Dermis blood vessel endothelial cell (primary cell): ENCODE measurements around the gene SORL1. TPM values are rescaled to one million over a fixed set of nuclear protein-coding genes. Genes with fewer than 3 reads are reported as not detected.
"Not testable (repeated sequence)": the region's sequence is repeated elsewhere in the genome, so short reads cannot be mapped to it uniquely, and the experiment has no call there.

ENCODE experiments used
- DNase-seq: peaks from one replicate; pipeline ENCODE4 v3.0.0; 2010
- total RNA-seq: library from RNA; depleted of rRNA; stranded (reverse); fragments of >200 nt; gene quantifications from 2 replicates; pipeline ENCODE4 v1.2.3, GENCODE V29; 2014

The SORL1 gene
- total RNA-seq, 1 donor from 2014 or later: 0.17 TPM

DNA sequence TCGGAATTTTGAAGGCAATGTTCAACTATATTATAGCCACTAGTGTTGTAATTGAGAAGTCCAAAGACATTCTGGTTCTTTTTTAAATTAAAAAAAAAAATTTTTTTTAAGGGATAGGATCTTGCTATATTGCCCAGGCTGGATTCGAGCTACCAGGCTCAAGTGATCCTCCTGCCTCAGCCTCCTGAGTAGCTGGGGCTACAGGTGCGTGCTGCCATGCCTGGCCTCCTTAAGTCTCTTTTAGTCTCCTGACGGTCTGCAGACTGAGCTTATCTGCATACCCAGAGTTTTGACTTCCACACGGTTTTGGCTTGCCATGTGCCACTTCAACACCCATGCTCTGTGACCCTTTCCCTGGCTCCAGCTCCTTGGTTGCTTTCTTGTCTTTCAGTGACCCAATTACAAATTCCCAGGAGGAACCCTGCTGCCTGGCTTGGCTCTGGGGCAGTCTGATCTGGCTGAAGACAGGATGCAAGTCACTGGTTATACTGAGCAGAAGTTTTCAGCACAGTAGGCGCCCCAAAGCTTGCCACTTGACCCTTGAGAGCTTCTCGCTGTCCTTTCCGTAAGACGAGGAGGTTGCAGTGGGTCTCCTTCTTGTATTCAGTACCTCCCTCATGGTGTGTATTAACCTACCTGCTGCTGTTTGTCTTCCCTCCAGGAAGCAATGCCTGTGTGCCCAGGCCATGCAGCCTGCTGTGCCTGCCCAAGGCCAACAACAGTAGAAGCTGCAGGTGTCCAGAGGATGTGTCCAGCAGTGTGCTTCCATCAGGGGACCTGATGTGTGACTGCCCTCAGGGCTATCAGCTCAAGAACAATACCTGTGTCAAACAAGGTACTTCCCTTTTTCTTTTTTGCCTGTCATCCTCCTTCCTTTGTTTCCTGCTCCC is 114.4 kb downstream of the SORL1 start:
- DNase-seq: no peak

DNA sequence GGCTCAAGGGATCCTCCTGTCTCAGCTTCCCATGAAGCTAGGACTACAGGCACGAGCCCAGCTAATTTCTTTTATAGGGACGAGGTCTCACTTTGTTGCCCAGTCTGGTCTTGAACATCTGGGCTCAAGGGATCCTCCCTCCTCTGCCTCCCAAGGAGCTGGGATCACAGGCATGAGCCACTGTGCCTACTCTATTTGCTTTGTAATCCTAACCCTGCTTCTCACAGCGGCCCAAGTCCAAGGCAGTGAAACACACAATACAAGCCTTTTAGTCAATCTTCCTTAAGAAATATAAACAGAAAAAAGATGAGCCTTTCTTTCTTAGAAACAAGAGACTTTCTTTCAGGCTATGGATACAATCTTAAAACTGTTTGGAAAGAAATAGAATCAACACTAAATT is 115.9 kb downstream of the SORL1 start:
- DNase-seq: no peak

GRCh38 chr11:121569332-121570299 is 117.5 kb downstream of the SORL1 start:
- not testable (repeated sequence) for DNase-seq

GRCh38 chr11:121570453-121570852 is 118.3 kb downstream of the SORL1 start:
- no peak for DNase-seq

- DNase-seq: no peak
Observed at GRCh38 chr11:121571506-121571905, 119.4 kb downstream of the SORL1 start.

DNA sequence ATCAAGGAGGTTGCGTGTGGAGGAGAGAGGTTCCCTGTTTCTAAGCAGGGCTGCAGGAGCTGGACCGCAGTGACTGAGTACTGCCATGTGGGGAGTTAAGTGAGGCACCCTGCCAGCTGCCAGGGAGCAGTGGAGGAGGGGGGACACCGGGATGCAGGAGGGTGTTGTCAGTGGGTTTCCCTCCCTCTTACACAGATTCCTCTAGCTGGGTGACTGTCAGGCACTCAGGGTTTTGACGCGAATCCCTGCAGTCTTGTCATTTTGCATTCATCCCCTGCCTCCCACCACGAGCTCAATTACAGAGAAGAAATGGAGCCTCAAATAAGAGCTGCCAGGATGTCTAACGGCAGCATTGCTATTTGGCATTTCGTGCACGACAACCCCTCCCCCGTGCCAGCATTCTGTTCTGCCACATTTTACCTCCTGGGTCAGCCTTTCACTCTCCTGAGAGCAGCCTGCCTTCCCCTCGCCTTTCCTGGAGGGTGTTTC is 120.5 kb downstream of the SORL1 start:
- no peak for DNase-seq

DNA sequence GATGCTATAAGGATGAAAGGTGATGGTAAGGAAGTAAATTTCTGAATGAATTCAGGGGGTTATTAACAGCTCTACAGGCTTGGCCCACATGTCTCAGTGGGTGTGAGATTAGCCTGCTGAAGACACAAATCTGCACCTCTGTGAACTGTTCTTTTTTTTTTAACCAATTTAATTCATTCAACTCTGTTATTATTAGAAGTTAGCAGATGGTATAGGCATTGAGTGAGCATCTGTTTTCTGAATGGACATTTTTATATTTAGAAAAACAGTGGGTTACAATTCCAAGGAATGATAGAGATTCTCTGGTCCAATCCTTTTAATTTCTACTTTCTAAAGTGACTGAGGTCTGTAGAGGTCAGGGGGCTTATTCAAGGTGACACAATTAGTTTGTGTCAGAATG is 122.7 kb downstream of the SORL1 start:
- no peak for DNase-seq

DNA sequence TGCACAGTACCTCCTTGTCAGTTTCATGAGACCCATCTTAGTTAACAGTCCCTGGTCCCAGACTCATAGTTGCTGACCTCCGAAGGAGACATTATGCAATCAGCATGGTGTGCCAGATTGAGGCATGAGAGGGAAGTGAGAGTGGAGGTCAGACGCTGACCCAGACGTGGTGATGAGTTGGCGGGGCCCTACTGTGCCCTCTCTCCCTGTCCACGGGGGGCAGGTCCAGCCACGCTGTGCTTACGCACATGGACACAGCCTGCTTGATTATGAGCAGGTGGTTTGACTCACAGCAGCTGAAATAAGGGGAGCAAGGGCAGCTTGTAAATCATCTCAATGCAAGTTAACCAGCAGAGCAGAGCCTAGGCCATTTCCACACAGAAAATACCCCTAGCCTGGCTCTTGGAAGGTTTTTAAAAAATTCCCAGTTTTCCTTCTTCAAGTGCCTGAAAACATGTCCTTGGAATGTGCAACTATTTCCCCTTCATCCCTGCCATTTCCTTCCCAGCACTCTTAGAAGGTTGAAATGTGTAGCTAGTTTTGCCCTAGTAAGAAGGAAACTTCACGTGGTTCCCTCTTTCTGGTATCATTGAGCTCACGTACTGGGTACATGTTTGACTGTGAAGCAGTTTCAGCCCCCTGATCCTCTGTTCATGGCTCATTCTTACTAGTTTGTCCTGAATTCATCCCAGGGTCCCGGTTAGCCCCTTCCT is 123.3 kb downstream of the SORL1 start:
- DNase-seq: no peak

GRCh38 chr11:121575963-121576290 is 123.8 kb downstream of the SORL1 start:
- DNase-seq: no peak

DNA sequence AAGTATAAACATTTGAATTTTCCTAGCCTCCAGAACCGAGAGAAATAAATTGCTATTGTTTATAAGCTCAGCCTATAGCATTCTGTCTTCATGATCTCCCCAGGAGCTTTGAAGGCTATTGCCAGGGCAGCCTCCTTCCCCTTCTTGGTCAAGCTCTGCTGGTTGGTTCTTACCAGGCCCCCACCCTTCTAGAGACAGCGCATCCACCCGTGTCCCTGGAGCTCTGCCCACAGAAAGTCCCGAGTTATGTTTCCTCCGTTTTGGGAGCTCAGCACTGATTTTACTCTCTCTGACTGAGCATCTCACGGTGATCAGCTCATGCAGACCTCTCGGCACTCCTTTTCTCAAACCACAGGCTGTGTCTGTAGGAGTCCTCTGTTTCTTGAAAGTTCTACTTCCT is 124.4 kb downstream of the SORL1 start:
- no peak for DNase-seq

DNA sequence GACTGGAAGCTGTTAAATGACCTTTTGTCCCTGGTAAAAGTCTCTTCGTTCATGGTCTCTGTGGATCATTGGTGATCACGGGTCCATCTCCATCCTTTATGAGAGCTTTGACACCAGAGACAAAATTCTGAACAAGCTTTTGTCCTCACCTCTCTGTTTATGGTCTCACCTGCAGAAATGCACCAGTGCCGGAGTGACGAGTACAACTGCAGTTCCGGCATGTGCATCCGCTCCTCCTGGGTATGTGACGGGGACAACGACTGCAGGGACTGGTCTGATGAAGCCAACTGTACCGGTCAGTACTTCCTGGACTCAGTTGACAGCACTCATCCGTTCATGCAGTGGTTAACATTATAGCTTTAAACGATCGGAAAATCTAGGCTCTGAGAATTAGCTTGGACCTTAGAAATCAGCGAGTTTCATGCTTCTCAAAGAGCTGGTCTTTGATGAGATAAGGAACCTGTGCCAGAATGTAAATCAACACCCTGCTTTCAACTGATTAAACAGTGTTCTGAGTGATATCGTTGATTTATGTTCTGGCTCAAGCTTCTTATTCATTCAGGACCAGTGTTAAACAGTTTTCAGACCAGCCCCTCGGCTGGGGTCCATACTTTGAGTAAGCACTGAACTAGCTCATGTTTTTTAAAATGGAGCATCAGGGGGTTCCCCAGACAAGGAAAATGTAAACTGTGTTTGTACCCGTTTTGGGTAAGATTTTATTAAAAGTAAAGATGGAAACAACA is 125.2 kb downstream of the SORL1 start:
- no peak for DNase-seq

DNA sequence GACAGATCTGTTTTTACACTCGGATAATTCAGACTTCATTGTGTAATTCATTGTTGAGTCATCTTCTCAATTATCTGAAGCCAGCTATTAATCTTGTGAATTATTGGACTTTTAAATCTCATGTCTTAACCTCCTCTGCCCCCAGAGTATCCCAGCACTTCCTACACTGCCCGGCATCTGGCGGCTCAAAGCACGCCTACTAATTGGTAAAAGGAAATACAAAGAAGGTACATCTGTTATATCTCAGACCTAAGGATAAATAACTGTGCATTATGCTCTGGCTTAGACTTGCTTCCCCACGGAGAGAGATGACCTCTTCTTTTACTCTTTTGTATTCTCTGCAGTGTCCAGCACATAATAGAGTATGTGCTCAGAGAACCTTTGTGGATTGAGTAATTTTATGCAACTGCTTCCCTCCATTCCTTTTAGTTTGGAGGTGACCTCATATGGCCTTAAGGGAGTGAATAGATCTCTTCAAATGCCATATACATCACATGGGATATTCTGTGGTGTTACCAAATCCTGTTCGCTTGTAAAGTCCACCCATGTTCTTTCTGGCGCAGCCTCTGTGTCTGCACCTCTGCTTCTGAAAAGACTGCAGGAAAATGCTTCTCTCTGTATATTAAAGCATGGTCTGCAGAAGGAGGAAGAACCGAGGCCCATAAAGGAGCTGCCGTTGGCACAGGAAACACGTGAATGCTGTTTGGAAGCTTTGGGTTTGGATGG is 126.3 kb downstream of the SORL1 start:
- no peak for DNase-seq

- no peak for DNase-seq
Observed at GRCh38 chr11:121580154-121580553, 128.0 kb downstream of the SORL1 start.

DNA sequence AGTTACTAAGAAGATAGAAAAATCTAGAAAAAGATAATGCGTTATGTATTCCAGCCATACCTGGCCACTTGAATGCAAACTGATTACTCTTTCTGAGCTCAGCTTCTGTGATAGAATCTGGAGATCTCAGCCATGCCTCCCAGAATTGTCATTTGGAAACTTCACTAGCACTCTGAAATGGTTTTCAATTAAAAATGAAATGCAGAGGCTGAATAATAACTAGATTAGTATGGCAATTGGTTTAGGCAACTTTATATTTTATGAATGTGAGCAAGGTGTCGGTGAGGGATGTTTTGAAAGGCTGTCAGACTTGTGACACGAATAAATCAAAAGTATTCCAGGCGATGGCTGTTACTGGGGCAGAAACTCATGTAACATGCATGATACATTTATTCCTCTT is 129.5 kb downstream of the SORL1 start:
- DNase-seq: no peak

GRCh38 chr11:121582296-121582695 is 130.2 kb downstream of the SORL1 start:
- no peak for DNase-seq

- no peak for DNase-seq
Observed at GRCh38 chr11:121583825-121584224, 131.7 kb downstream of the SORL1 start.

GRCh38 chr11:121586750-121587149 is 134.6 kb downstream of the SORL1 start:
- no peak for DNase-seq

DNA sequence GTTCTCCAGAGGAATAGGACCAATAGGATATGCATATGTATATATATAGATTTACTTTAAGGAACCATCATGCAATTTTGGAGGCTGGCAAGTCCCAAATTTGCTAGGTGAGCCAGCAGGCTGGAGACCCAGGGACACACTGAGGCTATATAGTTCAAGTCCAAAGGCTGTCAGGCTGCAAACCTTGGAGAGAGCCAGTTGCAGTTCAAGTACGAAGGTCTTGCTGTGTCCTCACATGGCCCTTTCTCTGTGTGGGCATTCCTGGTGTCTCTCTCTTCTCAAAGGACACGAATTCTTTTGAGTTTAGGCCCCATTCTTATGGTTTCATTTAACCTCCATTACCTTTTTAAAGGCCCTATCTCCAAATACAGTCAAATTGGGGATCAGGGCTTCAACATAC is 135.1 kb downstream of the SORL1 start:
- no peak for DNase-seq

DNA sequence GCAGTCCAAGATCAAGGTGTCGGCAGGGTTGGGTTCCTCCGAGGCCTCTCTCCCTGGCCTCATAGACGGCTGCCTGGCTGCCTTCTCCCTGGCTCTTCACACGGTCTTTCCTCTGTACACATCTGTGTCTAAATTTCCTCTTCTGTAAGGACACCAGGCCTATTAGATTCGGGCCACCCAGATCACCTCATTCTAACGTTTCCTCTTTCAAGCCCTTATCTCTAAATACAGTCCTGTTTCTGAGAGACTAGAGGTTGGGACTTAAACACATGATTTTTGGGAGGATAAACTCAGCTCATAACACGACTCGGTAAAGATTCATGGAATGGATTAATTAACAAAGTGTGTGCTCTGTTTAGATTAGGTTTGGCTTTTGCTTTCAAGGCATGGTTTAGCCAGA is 136.6 kb downstream of the SORL1 start:
- DNase-seq: no peak

DNA sequence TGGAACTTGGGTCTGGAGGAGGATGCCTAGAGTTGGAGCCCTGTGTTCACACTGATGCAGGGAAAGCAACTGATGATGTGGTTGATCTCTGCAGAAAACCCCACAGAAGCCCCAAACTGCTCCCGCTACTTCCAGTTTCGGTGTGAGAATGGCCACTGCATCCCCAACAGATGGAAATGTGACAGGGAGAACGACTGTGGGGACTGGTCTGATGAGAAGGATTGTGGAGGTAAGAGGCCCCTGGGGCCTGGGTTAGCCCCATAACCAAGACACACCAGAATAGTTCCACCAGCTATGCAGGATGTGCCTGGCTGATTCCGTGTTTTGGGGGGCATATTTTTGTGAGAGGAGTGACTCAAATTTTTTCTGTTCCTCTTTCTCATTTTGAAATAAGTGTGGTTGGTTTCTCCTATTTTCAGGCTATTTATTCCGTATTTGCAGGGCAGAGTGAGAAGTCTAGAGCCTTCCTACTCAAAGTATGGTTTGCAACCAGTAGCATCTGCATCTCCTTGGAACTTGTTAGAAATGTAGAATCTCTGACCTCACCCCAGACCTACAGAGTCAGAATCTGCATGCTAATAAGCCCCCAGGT is 137.9 kb downstream of the SORL1 start:
- DNase-seq: no peak
